Thyroid gland (tissue), 4 donors: Measurements from ENCODE around the gene PGP. TPM values are rescaled to one million over a fixed set of nuclear protein-coding genes. Genes with fewer than 3 reads are reported as not detected.

Experiments
- DNase-seq, 2 donors: peaks; one replicate each; pipeline ENCODE4 v3.0.0-alpha.2; 2019
- H3K27ac ChIP-seq, 3 donors: fragments of 200-600 bp; sonication (generic); 1 replicate in 2 of 3; 2 replicates in 1 of 3; pipeline ENCODE4 v1.5.1; 2016 to 2019; ENCODE audit warnings: mild to moderate bottlenecking in 1 of 3, moderate library complexity in 1 of 3
- H3K27me3 ChIP-seq: fragments of 200-600 bp; sonication (generic); one replicate; pipeline ENCODE4 v1.5.1; 2019
- H3K36me3 ChIP-seq, 2 donors: fragments of 200-600 bp; sonication (generic); one replicate each; pipeline ENCODE4 v1.5.1; 2016 to 2019
- H3K4me1 ChIP-seq, 2 donors: fragments of 200-600 bp; sonication (generic); one replicate each; pipeline ENCODE4 v1.5.1; 2017 to 2019
- H3K4me3 ChIP-seq, 3 donors: fragments of 200-600 bp; sonication (generic); replicated peaks in 1 of 3; 1 replicate in 2 of 3; 2 replicates in 1 of 3; pipeline ENCODE4 v1.5.1; 2016; ENCODE audit warnings: mild to moderate bottlenecking in 1 of 3
- H3K9me3 ChIP-seq: fragments of 200-600 bp; sonication (generic); one replicate; pipeline ENCODE4 v1.5.1; 2017
- POLR2A ChIP-seq, 2 donors: fragments of 450-650 bp; IDR thresholded peaks; one replicate each; pipeline ENCODE4 v1.6.1; 2017; ENCODE audit warnings: antibody characterized with exemption in 2 of 2, mild to moderate bottlenecking in 2 of 2, moderate library complexity in 1 of 2
- WGBS, 2 donors: methylation state at CpG; one replicate each; pipeline ENCODE4 v1.1.5; 2017; 5-methylcytosine and 5-hydroxymethylcytosine counted together
- intact Hi-C: fragments of 100-400 bp; cut with DNase I; formaldehyde crosslinking; loops from one replicate; pipeline ENCODE4 v1.15.1; 2023
- total RNA-seq, 4 donors: library from RNA; depleted of rRNA; stranded (reverse); fragments of >200 nt; gene quantifications; one replicate each; pipeline ENCODE4 v1.2.3, GENCODE V29; 2016
- TF ChIP-seq, protein P1 (sequence below), 6 experiments: fragments of 200-600 bp in 3 of 6; fragments of 450-650 bp in 3 of 6; sonication (generic) in 3 of 6; IDR thresholded peaks; one replicate each; pipeline ENCODE4 v1.5.1; 2016 to 2019; ENCODE audit warnings: antibody characterized with exemption in 6 of 6, mild to moderate bottlenecking in 2 of 6, inconsistent platforms in 1 of 6, moderate library complexity in 1 of 6

PGP gene
- total RNA-seq, 4 donors from 2014 or later, result 13.4 to 44.0 (median 28.8) TPM

DNA sequence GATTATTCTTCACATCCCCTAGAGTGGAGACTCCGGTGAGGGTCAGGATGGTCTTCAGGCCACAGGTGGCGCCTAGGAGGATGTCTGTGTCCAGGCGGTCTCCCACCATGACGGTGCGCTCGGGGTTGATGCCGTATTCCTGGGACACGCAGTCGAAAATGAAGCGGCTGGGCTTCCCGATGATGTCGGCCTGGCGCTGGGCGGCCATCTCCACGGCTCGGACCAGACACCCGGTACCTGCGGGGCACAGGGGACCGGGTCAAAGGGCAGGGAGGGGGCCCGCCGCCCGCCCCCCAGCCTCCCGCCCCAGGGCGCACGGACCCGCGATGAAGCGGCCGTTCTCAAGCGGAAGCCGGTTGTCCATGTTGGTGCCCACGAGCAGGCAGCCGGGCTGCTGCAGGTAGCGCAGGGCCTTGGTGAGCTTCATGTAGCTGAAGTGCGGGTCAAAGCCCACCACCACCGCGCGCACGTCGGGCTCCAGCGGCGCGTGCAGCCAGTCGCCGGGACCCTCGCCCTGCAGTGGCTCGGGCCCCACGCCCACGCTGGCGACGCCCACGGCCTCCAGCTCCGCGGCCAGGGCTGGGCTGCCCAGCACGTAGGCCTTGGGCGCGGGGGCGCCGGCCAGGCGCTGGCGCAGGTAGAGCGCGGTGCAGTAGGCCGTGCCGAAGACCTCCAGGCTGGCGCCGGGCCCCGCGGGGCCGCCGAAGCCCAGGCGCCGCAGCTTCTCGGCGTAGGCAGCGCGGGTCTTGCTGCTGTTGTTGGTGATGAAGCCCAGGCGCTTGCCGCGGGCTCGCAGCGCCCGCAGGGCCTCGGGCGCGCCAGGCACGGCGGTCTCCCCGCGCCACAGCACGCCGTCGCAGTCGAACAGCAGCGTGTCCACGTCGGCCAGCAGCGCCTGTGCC, 572 bp downstream of the PGP start:
- Histone ChIP-seq H3K27ac (peak overlapping the region; percentile 13 to 68 (median 14)), H3K4me1 (peaks cover 21 to 31% of the 10 kb centered on the region in 2 donors), H3K27me3 (no peaks in the 10 kb centered on the region), H3K9me3 (no peaks in the 10 kb centered on the region), H3K4me3 (peak overlapping the region; percentile 39 to 81 (median 77)), H3K36me3 (peaks cover 2 to 5% of the 10 kb centered on the region in 2 donors)
- whole genome bisulfite sequencing, 2 donors, result 2 to 4% methylated on average over 19 to 30 of the region's 98 CpGs
- peak in 1 of 2 donors; percentile 44 for TF ChIP-seq POLR2A (IDR thresholded peaks at IDR 0.05)
- TF ChIP-seq, protein P1, sequence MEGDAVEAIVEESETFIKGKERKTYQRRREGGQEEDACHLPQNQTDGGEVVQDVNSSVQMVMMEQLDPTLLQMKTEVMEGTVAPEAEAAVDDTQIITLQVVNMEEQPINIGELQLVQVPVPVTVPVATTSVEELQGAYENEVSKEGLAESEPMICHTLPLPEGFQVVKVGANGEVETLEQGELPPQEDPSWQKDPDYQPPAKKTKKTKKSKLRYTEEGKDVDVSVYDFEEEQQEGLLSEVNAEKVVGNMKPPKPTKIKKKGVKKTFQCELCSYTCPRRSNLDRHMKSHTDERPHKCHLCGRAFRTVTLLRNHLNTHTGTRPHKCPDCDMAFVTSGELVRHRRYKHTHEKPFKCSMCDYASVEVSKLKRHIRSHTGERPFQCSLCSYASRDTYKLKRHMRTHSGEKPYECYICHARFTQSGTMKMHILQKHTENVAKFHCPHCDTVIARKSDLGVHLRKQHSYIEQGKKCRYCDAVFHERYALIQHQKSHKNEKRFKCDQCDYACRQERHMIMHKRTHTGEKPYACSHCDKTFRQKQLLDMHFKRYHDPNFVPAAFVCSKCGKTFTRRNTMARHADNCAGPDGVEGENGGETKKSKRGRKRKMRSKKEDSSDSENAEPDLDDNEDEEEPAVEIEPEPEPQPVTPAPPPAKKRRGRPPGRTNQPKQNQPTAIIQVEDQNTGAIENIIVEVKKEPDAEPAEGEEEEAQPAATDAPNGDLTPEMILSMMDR (IDR thresholded peaks at IDR 0.05), result no peak
- no peak for DNase-seq
- intact Hi-C loops, result no loop called here

GRCh38 chr16:2212362-2213324, 2.0 kb downstream of the PGP start:
- H3K36me3 ChIP-seq, result peaks cover 16 to 18% of the 10 kb centered on the region in 2 donors
- H3K4me3 ChIP-seq, result peak overlapping the region in 1 of 3 donors; percentile 81
- H3K4me1 ChIP-seq, result peaks cover 21 to 28% of the 10 kb centered on the region in 2 donors
- DNase-seq, result peak; percentile 87 to 91
- WGBS, 2 donors, result 38 to 45% methylated on average over 19 of the region's 19 CpGs
- intact Hi-C loops, result no loop called here
- no peaks in the 10 kb centered on the region for H3K9me3 ChIP-seq
- no peaks in the 10 kb centered on the region for H3K27me3 ChIP-seq
- TF ChIP-seq, protein P1 (IDR thresholded peaks at IDR 0.05), result no peak
- TF ChIP-seq POLR2A (IDR thresholded peaks at IDR 0.05), result peak in 1 of 2 donors; percentile 33
- peak overlapping the region; percentile 13 to 71 (median 35) for H3K27ac ChIP-seq

DNA sequence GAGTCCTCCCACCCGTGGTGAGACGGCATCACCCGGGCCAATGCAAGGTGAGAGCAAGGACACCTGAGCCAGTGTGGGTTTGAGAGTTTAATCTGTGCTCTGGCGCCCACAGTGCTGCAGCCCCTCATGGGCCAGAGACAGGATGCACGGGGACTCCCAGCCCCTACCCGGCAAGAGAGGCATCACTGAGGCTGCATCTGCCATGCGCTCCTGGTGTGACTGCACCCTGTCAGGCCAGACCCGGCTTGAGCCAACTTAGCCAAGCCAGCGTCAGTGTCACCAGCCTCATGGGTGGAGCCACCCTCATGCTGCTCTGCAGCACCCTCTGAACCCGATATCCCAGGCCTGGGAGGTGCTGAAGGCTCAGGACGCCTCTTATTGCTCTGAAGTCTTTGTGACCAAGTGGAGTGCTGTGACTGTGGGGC, 2.7 kb downstream of the PGP start:
- H3K4me3 ChIP-seq, result no peak overlapping the region
- TF ChIP-seq, protein P1 (IDR thresholded peaks at IDR 0.05), result no peak
- no peak for TF ChIP-seq POLR2A (IDR thresholded peaks at IDR 0.05)
- no peaks in the 10 kb centered on the region for H3K27me3 ChIP-seq
- no peaks in the 10 kb centered on the region for H3K9me3 ChIP-seq
- no peak for DNase-seq
- peak overlapping the region in 2 of 3 donors; percentile 35 to 71 for H3K27ac ChIP-seq
- H3K36me3 ChIP-seq, result peaks cover 17 to 20% of the 10 kb centered on the region in 2 donors
- intact Hi-C loops, result no loop called here
- peaks cover 21 to 28% of the 10 kb centered on the region in 2 donors for H3K4me1 ChIP-seq
- 77 to 81% methylated on average over 7 to 11 of the region's 11 CpGs for WGBS, 2 donors

GRCh38 chr16:2210386-2211365, 4.0 kb downstream of the PGP start, which contains the start of gene BRICD5:
TSS of gene BRICD5 (minus strand) at chr16:2210863. CDS start at chr16:2210833, 30 bp downstream.
- Histone ChIP-seq H3K27ac (peak within 1 kb of the TSS in 2 of 3 donors; percentile 35 to 71), H3K4me1 (peaks cover 29 to 35% of the 10 kb centered on the region in 2 donors)
- 66 to 73% methylated on average over 6 to 14 of the region's 24 CpGs for WGBS, 2 donors

More at GRCh38 chr16:2210386-2211365, 4.0 kb downstream of the PGP start, which contains the start of gene BRICD5:
- H3K36me3 ChIP-seq, result peaks cover 17 to 20% of the 10 kb centered on the region in 2 donors
- no peak within 1 kb of the TSS for H3K4me3 ChIP-seq
- no peaks in the 10 kb centered on the region for H3K9me3 ChIP-seq
- H3K27me3 ChIP-seq, result no peaks in the 10 kb centered on the region
- TF ChIP-seq POLR2A (IDR thresholded peaks at IDR 0.05), result no peak
- TF ChIP-seq, protein P1 (IDR thresholded peaks at IDR 0.05), result no peak
- DNase-seq, result no peak
- intact Hi-C loops, result no loop called here
